DMS 273 (cell line): ENCODE measurements around the gene CEACAM19.
"Not testable (repeated sequence)": the region's sequence is repeated elsewhere in the genome, so short reads cannot be mapped to it uniquely, and the experiment has no call there.

Source experiments
- DNase-seq: peaks from one replicate; lab custom pipeline; 2025; ENCODE audit not compliant: unreplicated experiment; lab: John Stamatoyannopoulos, UW

Gene CEACAM19

GRCh38 chr19:44700547-44700946 is 29.3 kb downstream of the CEACAM19 start:
- DNase-seq: no peak

- DNase-seq: no peak
These were observed 29.9 kb downstream of the CEACAM19 start for GRCh38 chr19:44701228-44701627.

GRCh38 chr19:44702551-44703176 is 31.4 kb downstream of the CEACAM19 start:
- DNase-seq: no peak

- no peak for DNase-seq
These were observed 32.2 kb downstream of the CEACAM19 start for GRCh38 chr19:44703336-44704078.

GRCh38 chr19:44704982-44705381 is 33.7 kb downstream of the CEACAM19 start:
- no peak for DNase-seq

- DNase-seq: no peak
These were observed 34.3 kb downstream of the CEACAM19 start for GRCh38 chr19:44705502-44706010.

GRCh38 chr19:44706506-44707236 is 35.4 kb downstream of the CEACAM19 start:
- no peak for DNase-seq

- no peak for DNase-seq
These were observed 36.5 kb downstream of the CEACAM19 start for GRCh38 chr19:44707794-44708193.

GRCh38 chr19:44708940-44709339 is 37.7 kb downstream of the CEACAM19 start:
- DNase-seq: no peak

- DNase-seq: not testable (repeated sequence)
These were observed 38.4 kb downstream of the CEACAM19 start for GRCh38 chr19:44709434-44710266.

GRCh38 chr19:44710483-44710882 is 39.2 kb downstream of the CEACAM19 start:
- DNase-seq: no peak

- DNase-seq: peak; percentile 51
These were observed 41.7 kb downstream of the CEACAM19 start for GRCh38 chr19:44712864-44713515.

GRCh38 chr19:44714597-44715169 is 43.4 kb downstream of the CEACAM19 start:
- DNase-seq: no peak

GRCh38 chr19:44717603-44718002 is 46.3 kb downstream of the CEACAM19 start:
- DNase-seq: no peak

GRCh38 chr19:44718441-44719261 is 47.4 kb downstream of the CEACAM19 start:
- DNase-seq: no peak

GRCh38 chr19:44719262-44719701 is 48.0 kb downstream of the CEACAM19 start:
- no peak for DNase-seq

- DNase-seq: not testable (repeated sequence)
These were observed 49.1 kb downstream of the CEACAM19 start for GRCh38 chr19:44720396-44720795.

- no peak for DNase-seq
These were observed 49.7 kb downstream of the CEACAM19 start for GRCh38 chr19:44720945-44721344.

GRCh38 chr19:44721369-44721768 is 50.1 kb downstream of the CEACAM19 start:
- not testable (repeated sequence) for DNase-seq
